Parathyroid adenoma (tissue), 2 donors: ENCODE data around the gene KRTAP10-10.

Source experiments
- H2AFZ ChIP-seq: fragments of 300-600 bp; sonication (generic); one replicate; pipeline ENCODE4 v1.7.0; 2017; ENCODE audit warnings: antibody characterized with exemption, mild to moderate bottlenecking
- H3K27ac ChIP-seq: fragments of 300-600 bp; sonication (generic); one replicate; pipeline ENCODE4 v1.7.0; 2017
- H3K27me3 ChIP-seq: fragments of 300-600 bp; sonication (generic); one replicate; pipeline ENCODE4 v1.7.0; 2017; ENCODE audit warnings: low read length; ENCODE audit not compliant: control insufficient read depth, insufficient read depth
- H3K36me3 ChIP-seq: fragments of 300-600 bp; sonication (generic); one replicate; pipeline ENCODE4 v1.7.0; 2017; ENCODE audit warnings: low read length; ENCODE audit not compliant: control insufficient read depth, insufficient read depth
- H3K4me1 ChIP-seq: fragments of 300-600 bp; sonication (generic); one replicate; pipeline ENCODE4 v1.7.0; 2017; ENCODE audit warnings: control low read depth
- H3K4me2 ChIP-seq: fragments of 300-600 bp; sonication (generic); one replicate; pipeline ENCODE4 v1.7.0; 2017; ENCODE audit warnings: low read length
- H3K4me3 ChIP-seq: fragments of 300-600 bp; sonication (generic); one replicate; pipeline ENCODE4 v1.7.0; 2017; ENCODE audit warnings: low read depth, low read length
- H3K79me2 ChIP-seq: fragments of 300-600 bp; sonication (generic); one replicate; pipeline ENCODE4 v1.7.0; 2017; ENCODE audit warnings: control low read depth
- H3K9ac ChIP-seq: fragments of 300-600 bp; sonication (generic); one replicate; pipeline ENCODE4 v1.7.0; 2017; ENCODE audit warnings: mild to moderate bottlenecking
- H3K9me3 ChIP-seq: fragments of 300-600 bp; sonication (generic); one replicate; pipeline ENCODE4 v1.7.0; 2017; ENCODE audit warnings: low read length; ENCODE audit not compliant: control insufficient read depth
- TF ChIP-seq, protein P1 (sequence below): fragments of 300-600 bp; sonication (generic); IDR thresholded peaks from one replicate; pipeline ENCODE4 v1.7.0; 2017; ENCODE audit warnings: antibody characterized with exemption, mild to moderate bottlenecking
- donor health status: primary hyperparathyroidism.

Gene KRTAP10-10

DNA sequence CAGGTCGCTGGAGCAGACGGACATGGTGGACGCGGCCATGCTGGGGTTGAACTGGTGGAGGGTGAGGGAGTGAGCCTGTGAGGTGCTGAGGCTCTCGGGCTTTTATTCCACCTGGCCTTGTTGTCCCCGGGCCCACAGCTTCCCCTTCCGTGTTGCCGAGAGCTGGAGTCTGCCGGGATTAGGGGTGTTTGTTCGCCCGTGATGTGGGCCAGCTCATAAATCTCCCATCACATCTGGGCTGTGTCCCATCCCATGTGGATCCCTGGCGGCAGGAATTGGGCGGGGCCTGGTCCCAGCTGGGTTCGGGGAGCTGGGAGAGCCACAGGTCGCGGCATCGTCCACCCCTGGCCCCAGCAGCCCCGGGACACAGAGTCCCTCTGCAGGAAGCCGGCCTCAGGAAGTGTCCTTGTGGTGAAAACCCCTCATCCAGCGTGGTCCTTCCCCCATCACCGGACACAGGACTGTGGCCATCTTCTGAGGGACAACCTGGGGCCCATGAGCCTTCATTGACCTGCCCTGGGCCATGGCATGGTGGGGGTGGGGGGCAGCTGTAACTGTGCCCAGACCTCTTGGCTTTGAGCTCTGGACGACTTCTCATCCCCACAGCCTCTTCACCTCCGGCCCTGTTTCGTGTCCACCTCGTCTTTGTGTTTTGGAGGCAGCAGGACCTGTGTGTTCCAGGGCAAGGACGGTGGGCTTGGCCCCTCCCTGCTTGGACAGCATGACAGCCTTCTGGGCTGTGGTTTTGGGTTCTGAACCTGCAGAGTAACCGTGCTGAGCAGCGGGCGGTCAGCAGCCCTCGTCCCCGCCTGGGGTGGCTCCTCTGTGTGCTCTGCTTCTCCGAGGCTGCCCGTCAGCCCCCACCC lies 44.5 kb upstream of the KRTAP10-10 start, which contains the start of gene KRTAP10-6:
TSS of gene KRTAP10-6 (minus strand) at position 60 of the 866 bp plus-strand sequence. CDS start at position 39, 21 bp downstream.
- H3K27ac ChIP-seq: no peak within 1 kb of the TSS

DNA sequence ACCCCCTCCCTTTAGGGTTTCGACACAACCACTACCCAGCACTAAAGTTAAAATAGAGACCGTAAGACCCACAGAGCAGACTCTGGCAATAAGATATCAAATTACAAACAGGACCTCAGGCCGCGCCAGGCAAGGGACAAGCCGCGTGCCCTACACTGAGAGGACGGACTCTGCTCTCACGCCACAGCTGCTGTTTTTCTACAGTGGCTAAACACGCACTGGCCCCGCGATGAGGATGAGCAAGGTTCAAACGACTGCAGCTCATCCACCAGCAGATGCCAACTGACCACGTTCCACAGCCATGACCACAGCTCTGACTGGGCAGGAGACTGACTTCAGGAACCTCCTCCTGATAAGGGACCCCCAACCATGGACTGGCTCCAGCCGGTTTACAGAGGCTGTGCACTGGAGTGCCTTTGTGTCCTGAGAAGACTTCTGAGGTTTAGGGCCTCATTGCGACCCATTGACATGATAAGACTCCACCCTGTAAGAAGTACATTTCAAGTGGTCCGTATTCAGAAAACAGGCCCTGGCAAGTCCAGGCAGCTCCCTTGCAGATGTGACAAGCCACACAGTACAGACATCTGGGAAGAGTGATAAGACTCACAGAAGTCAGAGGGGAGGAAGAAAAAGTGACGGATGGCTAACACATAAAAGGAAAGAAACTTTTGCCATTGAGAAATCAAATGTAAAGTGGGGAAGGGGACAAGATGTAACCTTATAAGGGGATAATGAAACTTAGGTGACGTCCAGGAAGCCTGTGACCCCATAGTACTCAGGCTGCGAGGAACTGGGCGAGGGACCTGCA lies 43.4 kb upstream of the KRTAP10-10 start:
- TF ChIP-seq, protein P1, sequence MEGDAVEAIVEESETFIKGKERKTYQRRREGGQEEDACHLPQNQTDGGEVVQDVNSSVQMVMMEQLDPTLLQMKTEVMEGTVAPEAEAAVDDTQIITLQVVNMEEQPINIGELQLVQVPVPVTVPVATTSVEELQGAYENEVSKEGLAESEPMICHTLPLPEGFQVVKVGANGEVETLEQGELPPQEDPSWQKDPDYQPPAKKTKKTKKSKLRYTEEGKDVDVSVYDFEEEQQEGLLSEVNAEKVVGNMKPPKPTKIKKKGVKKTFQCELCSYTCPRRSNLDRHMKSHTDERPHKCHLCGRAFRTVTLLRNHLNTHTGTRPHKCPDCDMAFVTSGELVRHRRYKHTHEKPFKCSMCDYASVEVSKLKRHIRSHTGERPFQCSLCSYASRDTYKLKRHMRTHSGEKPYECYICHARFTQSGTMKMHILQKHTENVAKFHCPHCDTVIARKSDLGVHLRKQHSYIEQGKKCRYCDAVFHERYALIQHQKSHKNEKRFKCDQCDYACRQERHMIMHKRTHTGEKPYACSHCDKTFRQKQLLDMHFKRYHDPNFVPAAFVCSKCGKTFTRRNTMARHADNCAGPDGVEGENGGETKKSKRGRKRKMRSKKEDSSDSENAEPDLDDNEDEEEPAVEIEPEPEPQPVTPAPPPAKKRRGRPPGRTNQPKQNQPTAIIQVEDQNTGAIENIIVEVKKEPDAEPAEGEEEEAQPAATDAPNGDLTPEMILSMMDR: no peak
- Histone ChIP-seq H2AFZ (no peak overlapping the region), H3K9me3 (no peaks in the 10 kb centered on the region), H3K4me2 (no peak overlapping the region), H3K27ac (no peak overlapping the region), H3K27me3 (no peaks in the 10 kb centered on the region), H3K9ac (no peak overlapping the region), H3K79me2 (no peaks in the 10 kb centered on the region), H3K4me3 (no peak overlapping the region), H3K4me1 (no peaks in the 10 kb centered on the region), H3K36me3 (no peaks in the 10 kb centered on the region)

More for the DNA sequence above, 44.5 kb upstream of the KRTAP10-10 start, which contains the start of gene KRTAP10-6:
- no peaks in the 10 kb centered on the region for H3K4me1 ChIP-seq
- H3K4me2 ChIP-seq: no peak within 1 kb of the TSS
- H3K36me3 ChIP-seq: no peaks in the 10 kb centered on the region
- no peaks in the 10 kb centered on the region for H3K9me3 ChIP-seq
- H3K27me3 ChIP-seq: no peaks in the 10 kb centered on the region
- no peak within 1 kb of the TSS for H3K9ac ChIP-seq
- H3K4me3 ChIP-seq: no peak within 1 kb of the TSS
- no peak within 1 kb of the TSS for H2AFZ ChIP-seq
- TF ChIP-seq, protein P1: no peak
- H3K79me2 ChIP-seq: no peaks in the 10 kb centered on the region

DNA sequence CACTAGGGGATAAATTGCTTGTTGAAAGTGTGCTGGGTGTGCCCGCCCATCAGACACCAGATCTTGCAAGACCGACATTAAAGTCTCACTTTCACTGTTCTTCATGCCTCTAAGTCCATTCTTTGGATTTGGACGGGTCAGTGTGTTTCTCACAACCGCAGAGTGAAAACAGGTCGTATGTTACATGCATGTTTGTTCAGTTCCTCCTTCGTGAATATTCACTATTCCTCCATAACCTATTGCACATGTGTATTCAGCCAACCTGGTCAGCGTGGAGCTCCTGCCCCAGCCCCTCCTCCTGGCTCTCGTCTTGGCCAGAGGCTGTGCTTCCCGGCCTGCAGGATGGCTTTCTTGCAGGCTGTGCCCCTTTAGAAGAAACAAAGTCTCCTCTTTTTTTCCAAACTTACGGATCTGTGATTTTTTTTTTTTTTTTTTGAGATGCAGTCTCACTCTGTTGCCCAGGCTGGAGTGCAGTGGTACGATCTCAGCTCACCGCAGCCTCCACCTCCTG lies 42.7 kb upstream of the KRTAP10-10 start:
- TF ChIP-seq, protein P1: no peak
- H3K4me2 ChIP-seq: no peak overlapping the region

DNA sequence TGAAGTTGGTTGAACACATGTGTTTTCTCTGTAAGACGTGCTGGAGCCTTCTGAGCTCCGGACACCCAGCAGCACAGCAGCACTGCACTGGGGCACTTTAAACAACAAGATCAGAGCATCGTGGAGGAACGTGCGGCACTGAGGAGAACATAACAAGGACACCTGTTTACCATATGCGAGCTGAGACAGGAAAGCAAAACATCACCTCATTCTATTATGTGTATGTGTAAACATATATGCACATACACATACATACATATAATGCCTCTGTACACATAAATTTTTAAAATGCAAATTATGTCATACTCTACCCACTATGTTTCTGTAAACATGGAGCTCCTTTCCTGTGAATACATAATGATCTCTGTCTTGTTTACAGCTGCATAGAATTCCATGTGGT lies 41.6 kb upstream of the KRTAP10-10 start:
- no peak overlapping the region for H3K4me3 ChIP-seq
- no peak overlapping the region for H3K27ac ChIP-seq
- TF ChIP-seq, protein P1: no peak
- H3K4me2 ChIP-seq: no peak overlapping the region
- no peak overlapping the region for H3K9ac ChIP-seq
- H3K9me3 ChIP-seq: no peaks in the 10 kb centered on the region
- no peaks in the 10 kb centered on the region for H3K27me3 ChIP-seq
- H3K79me2 ChIP-seq: no peaks in the 10 kb centered on the region
- no peaks in the 10 kb centered on the region for H3K4me1 ChIP-seq
- H3K36me3 ChIP-seq: no peaks in the 10 kb centered on the region
- no peak overlapping the region for H2AFZ ChIP-seq

More for the DNA sequence above, 42.7 kb upstream of the KRTAP10-10 start:
- Histone ChIP-seq H3K4me3 (no peak overlapping the region), H3K4me1 (no peaks in the 10 kb centered on the region), H3K27ac (no peak overlapping the region), H3K36me3 (no peaks in the 10 kb centered on the region), H3K27me3 (no peaks in the 10 kb centered on the region), H3K9ac (no peak overlapping the region), H3K9me3 (no peaks in the 10 kb centered on the region), H2AFZ (no peak overlapping the region), H3K79me2 (no peaks in the 10 kb centered on the region)
